Ascending aorta (tissue), 2 donors: ENCODE results near the gene ATOSB. TPM values are rescaled to one million over a fixed set of nuclear protein-coding genes. Genes with fewer than 3 reads are reported as not detected.

Source experiments
- DNase-seq, 2 donors: peaks; one replicate each; pipeline ENCODE4 v3.0.0-alpha.2; 2019; ENCODE audit warnings: low spot score in 2 of 2
- H3K27ac ChIP-seq, 2 donors: fragments of 200-600 bp; sonication (generic); one replicate each; pipeline ENCODE4 v1.5.1; 2016 to 2017; ENCODE audit warnings: mild to moderate bottlenecking in 1 of 2
- H3K27me3 ChIP-seq: fragments of 200-600 bp; sonication (generic); one replicate; pipeline ENCODE4 v1.5.1; 2017
- H3K36me3 ChIP-seq, 2 donors: fragments of 200-600 bp; sonication (generic); one replicate each; pipeline ENCODE4 v1.5.1; 2016
- H3K4me1 ChIP-seq, 2 donors: fragments of 200-600 bp; sonication (generic); one replicate each; pipeline ENCODE4 v1.5.1; 2016 to 2017; ENCODE audit warnings: mild to moderate bottlenecking in 1 of 2
- H3K4me3 ChIP-seq, 2 donors: fragments of 200-600 bp; sonication (generic); one replicate each; pipeline ENCODE4 v1.5.1; 2016 to 2017; ENCODE audit warnings: mild to moderate bottlenecking in 1 of 2
- H3K9me3 ChIP-seq, 2 donors: fragments of 200-600 bp; sonication (generic); one replicate each; pipeline ENCODE4 v1.5.1; 2016
- CTCF ChIP-seq, 3 experiments: fragments of 200-600 bp in 2 of 3; fragments of 450-650 bp in 1 of 3; sonication (generic) in 2 of 3; IDR thresholded peaks; one replicate each; pipeline ENCODE4 v1.5.1; 2016 to 2019; ENCODE audit warnings: antibody characterized with exemption in 3 of 3, mild to moderate bottlenecking in 1 of 3, moderate library complexity in 1 of 3
- intact Hi-C: fragments of 100-400 bp; cut with DNase I; formaldehyde crosslinking; loops from one replicate; pipeline ENCODE4 v1.15.1; 2023
- total RNA-seq: library from RNA; depleted of rRNA; stranded (reverse); fragments of >200 nt; gene quantifications from one replicate; pipeline ENCODE4 v1.1.0, GENCODE V29; 2016

The ATOSB gene
- total RNA-seq, 1 donor from 2014 or later, result 58.3 TPM

- Histone ChIP-seq H3K9me3 (no peaks in the 10 kb centered on the region), H3K36me3 (peaks cover 40 to 45% of the 10 kb centered on the region in 2 donors), H3K27ac (no peak overlapping the region), H3K4me1 (peaks cover 8 to 18% of the 10 kb centered on the region in 2 donors), H3K4me3 (no peak overlapping the region), H3K27me3 (no peaks in the 10 kb centered on the region)
- intact Hi-C loops, result no loop called here
- no peak for TF ChIP-seq CTCF (IDR thresholded peaks at IDR 0.05)
- peak in 1 of 2 donors; percentile 60 for DNase-seq
Observed at GRCh38 chr9:35107297-35108290, 8.1 kb downstream of the ATOSB start.

- Histone ChIP-seq H3K4me3 (no peak overlapping the region), H3K36me3 (peaks cover 40 to 48% of the 10 kb centered on the region in 2 donors), H3K4me1 (peaks cover 9 to 20% of the 10 kb centered on the region in 2 donors), H3K9me3 (no peaks in the 10 kb centered on the region), H3K27me3 (no peaks in the 10 kb centered on the region), H3K27ac (no peak overlapping the region)
- intact Hi-C loops, result no loop called here
- no peak for TF ChIP-seq CTCF (IDR thresholded peaks at IDR 0.05)
- DNase-seq, result no peak
Observed at GRCh38 chr9:35106343-35106730, 9.3 kb downstream of the ATOSB start.

- H3K4me1 ChIP-seq, result peaks cover 9 to 21% of the 10 kb centered on the region in 2 donors
- TF ChIP-seq CTCF (IDR thresholded peaks at IDR 0.05), result no peak
- DNase-seq, result no peak
- no peak overlapping the region for H3K4me3 ChIP-seq
- no peak overlapping the region for H3K27ac ChIP-seq
- H3K36me3 ChIP-seq, result peaks cover 40 to 53% of the 10 kb centered on the region in 2 donors
- intact Hi-C loops, result no loop called here
- H3K9me3 ChIP-seq, result no peaks in the 10 kb centered on the region
- H3K27me3 ChIP-seq, result no peaks in the 10 kb centered on the region
Observed at GRCh38 chr9:35105571-35106342, 9.9 kb downstream of the ATOSB start.

- Histone ChIP-seq H3K9me3 (no peaks in the 10 kb centered on the region), H3K27me3 (no peaks in the 10 kb centered on the region), H3K4me1 (peaks cover 6 to 17% of the 10 kb centered on the region in 2 donors), H3K27ac (no peak overlapping the region), H3K4me3 (no peak overlapping the region), H3K36me3 (peaks cover 40 to 60% of the 10 kb centered on the region in 2 donors)
- DNase-seq, result no peak
- no peak for TF ChIP-seq CTCF (IDR thresholded peaks at IDR 0.05)
- intact Hi-C loops, result no loop called here
Observed at GRCh38 chr9:35105126-35105525, 10.5 kb downstream of the ATOSB start.

- H3K27ac ChIP-seq, result no peak overlapping the region
- no peaks in the 10 kb centered on the region for H3K27me3 ChIP-seq
- H3K4me1 ChIP-seq, result peaks cover 4 to 12% of the 10 kb centered on the region in 2 donors
- no peak for DNase-seq
- H3K36me3 ChIP-seq, result peaks cover 43 to 65% of the 10 kb centered on the region in 2 donors
- no peak for TF ChIP-seq CTCF (IDR thresholded peaks at IDR 0.05)
- no peak overlapping the region for H3K4me3 ChIP-seq
- intact Hi-C loops, result no loop called here
- H3K9me3 ChIP-seq, result no peaks in the 10 kb centered on the region
Observed at GRCh38 chr9:35104586-35104985, 11.1 kb downstream of the ATOSB start.
